Suppressor macrophage (primary cell): ENCODE measurements around the gene XCL2.
"Not testable (repeated sequence)": the region's sequence is repeated elsewhere in the genome, so short reads cannot be mapped to it uniquely, and the experiment has no call there.

Experiments used
- DNase-seq, 4 experiments: peaks; one replicate each; pipeline ENCODE4 v3.0.0-alpha.2; 2020 to 2022
- total RNA-seq, 17 experiments: gene quantifications; one replicate each; lab custom pipeline; 2026; ENCODE audit warnings: mixed read lengths in 6 of 17, inconsistent platforms in 3 of 17; lab: John Stamatoyannopoulos, UW

Gene XCL2, protein sequence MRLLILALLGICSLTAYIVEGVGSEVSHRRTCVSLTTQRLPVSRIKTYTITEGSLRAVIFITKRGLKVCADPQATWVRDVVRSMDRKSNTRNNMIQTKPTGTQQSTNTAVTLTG
- 0 to 0.33 (median 0) reads per million in 17 experiments for total RNA-seq

DNA sequence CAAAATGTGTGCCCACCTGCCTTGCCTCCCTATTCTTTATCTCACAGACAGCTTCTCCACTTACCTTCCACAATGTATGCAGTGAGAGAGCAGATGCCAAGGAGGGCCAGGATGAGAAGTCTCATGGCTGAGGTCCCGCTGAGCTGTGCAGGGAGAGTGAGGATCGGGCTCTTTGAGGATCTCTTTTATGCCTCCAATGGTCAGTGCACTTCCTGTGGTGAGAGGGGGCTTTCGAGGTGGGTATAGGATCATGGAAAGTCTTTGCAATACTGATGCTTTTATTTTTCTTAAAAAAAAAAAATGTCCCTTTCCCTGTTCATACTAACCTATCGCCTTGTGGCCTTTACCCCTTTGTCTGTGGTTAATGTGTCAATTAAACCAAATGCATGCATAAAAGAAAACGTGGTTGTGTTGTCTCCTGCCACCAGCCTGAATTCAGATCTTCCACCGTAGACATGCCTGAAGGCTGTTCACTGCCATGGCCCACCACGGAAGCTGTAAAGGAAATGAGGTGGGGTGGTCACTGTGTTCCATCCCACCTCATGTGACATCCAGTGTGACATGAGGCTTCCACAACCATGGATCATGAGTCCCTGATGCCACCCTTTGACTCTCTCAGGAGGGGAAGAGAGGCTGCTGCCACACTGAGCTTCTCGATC lies at the start of gene XCL2:
TSS of gene XCL2 (minus strand) at position 158 of the 659 bp plus-strand sequence. CDS start at position 125, 33 bp downstream.
- not testable (repeated sequence) for DNase-seq

DNA sequence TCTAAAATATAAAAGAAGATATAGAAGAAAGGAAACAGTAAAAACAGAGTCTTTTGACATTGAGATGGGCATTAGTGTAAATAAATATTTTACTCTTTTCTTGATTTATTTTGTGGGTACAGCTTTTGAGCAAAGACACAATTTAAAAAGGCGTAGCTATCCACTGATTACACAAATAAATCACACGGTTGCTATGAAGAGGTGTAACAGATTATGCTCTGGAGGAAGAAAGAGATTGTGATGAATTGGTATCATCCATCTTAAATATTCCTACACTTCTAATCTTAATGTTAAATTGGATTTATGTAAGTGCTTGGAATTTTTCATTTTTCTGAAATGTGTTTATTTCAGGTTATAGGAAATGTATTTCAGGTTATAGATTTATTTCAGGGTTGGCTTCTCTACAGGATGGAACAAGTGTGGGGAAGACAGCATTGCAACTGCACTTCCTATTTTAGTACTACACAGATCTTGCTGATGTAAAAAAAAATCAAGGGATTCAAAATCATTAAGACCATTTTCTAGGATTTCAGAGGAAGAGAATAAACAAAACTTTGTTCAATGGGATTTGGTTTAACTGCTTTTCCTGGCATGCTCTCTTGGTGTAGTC lies 47.9 kb upstream of the XCL2 start:
- DNase-seq = no peak

DNA sequence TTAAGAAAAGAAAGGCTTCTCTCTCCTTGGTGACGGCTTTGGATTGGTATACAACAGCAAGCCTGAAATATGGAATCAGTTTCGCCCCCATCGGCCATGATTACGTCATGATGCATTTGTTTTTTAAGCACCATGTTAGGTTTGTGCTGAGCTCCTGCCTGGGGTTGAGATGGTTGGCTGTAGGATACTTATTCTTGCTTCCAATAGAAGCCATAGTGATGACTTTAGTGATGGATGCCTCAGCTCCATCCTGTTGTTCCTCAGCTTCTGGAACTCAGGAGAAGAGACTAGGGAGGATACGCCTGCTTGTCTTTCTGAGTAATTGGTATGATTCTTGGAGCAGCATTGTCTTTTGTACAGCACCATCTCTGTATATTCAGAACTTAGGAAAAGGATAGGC lies 47.3 kb upstream of the XCL2 start:
- no peak for DNase-seq

DNA sequence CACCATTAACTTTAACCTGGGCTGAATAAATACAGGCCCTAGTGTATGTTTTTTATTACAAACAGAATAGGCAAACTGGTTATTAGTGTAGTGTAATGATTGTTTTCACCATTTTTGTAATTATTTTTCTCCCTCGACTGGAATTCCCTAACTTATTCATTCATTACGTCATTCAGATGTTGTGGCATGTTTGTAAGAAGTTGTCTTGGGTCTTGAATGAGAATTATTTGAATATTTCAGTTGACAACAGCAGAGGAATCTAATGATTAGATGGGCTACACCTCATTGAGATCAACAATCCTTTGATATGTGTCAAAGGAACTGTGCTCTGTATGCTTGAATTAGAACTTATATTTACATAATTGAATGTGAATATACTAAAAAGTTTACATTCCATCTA lies 45.4 kb upstream of the XCL2 start:
- no peak for DNase-seq

- DNase-seq = no peak
Observed at GRCh38 chr1:168585937-168586336, 42.1 kb upstream of the XCL2 start.

DNA sequence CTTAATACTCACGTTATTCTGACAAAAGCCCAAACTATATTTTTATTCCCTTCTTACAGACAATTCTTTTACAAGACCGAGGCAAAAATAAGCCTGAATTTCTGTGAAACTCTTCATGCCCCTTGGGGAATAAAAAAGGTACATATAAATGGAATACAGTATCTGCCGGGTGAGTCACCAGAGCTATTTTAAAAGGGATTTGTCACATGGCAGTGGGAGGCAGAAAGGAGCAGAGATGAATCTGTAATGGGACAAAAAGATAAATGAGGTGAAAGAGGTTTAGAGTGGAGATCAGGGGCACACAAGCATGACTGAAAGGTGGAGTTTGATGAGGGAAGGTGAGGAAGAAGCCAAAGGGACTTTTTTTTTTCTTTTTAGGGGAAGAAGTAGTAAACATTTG lies 41.4 kb upstream of the XCL2 start:
- DNase-seq = peak in 2 of 4 experiments; percentile 5 to 16

DNA sequence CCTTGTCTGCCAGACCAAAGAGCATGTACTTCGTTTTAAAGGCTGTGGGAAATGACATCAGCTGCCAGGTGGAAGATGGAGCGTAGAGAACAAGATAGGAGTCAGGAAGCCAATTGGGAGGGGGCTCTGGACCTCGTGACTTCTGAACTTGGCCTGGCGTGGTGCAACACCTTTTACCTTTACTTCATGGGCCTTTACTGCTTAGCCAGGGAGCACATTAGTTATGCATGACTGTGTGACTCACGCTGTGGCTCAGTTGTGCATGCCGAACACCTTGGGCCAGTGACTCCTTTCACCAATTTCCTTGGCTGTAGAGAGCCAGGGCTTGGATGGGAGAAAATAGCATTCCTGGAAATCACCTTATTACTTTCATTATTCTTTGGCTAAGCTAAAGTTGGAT lies 39.8 kb upstream of the XCL2 start:
- DNase-seq = no peak

- DNase-seq = no peak
Observed at GRCh38 chr1:168582688-168583336, 39.0 kb upstream of the XCL2 start.

DNA sequence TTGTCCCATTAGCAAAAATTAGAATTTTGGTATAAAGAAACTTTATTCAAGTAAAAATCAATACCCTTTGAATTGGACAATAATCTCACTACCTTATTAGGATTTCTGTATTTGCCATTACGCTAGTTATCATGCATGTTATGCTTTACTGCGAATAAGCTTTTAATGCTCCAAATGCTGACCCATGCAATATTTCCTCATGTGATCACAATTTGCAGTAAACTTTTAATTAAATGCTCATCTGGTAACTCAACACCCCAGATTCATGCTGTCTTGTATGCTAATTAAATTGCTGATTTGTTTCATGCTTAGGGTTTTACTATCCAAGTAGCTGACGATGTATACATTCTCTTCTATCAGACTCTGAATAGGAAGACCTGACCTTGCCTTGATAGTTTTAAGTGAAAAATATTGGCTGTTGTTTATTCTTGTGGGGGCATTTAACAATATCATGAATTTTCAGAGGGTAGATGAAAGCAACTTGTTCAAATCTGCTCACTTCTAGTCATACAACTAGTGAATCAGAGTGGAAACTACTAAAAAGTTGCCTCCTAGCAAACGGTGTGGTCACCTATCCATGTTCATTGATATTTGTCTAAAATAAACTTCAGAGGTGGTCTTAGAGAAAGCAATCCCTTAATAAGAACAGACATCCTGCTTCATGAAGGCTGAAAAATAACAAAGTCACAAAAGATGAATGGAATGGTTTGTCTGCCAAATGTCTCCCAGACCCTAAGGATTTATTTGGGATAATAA lies 38.2 kb upstream of the XCL2 start:
- no peak for DNase-seq

GRCh38 chr1:168580991-168581390 lies 37.2 kb upstream of the XCL2 start:
- not testable (repeated sequence) for DNase-seq

GRCh38 chr1:168580290-168580689 lies 36.5 kb upstream of the XCL2 start:
- not testable (repeated sequence) for DNase-seq

DNA sequence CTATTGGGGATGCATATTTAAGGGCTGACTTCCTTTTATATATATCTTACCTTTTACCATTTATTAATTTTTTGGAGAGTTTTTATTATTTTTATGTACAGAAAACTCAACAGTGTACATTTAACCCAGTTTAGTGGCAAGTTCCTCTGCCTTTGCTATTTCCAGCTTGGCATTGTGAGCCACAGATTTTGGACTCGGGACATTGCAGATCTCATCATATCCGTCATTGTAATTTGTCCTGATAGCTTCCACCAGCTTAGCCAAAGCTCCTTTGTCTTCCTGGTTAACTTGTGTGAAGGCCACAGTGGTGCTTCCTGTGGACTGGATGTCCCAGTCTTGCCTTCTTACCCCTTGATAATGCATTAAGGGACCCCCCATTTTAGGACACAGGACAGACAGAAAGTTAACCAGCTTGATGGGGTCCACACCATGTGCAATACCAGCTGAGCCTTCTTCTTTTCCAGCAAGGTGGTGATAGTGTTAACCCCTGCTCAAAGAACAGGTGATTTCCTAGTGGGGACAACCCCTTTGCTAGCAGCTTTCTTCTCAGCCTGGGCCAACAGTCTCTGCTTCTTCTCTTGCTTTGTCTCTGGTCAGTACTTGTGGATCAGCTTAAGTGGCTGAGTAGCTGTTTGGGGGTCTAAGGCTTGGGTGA lies 34.9 kb upstream of the XCL2 start:
- DNase-seq = not testable (repeated sequence)

DNA sequence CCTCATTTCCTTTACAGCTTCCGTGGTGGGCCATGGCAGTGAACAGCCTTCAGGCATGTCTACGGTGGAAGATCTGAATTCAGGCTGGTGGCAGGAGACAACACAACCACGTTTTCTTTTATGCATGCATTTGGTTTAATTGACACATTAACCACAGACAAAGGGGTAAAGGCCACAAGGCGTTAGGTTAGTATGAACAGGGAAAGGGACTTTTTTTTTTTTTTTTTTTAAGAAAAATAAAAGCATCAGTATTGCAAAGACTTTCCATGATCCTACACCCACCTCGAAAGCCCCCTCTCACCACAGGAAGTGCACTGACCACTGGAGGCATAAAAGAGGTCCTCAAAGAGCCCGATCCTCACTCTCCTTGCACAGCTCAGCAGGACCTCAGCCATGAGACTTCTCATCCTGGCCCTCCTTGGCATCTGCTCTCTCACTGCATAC lies 32.5 kb upstream of the XCL2 start, which contains the start of gene XCL1:
TSS of gene XCL1 (plus strand) at position 361 of the 444 bp plus-strand sequence. CDS start at position 394, 33 bp downstream.
- not testable (repeated sequence) for DNase-seq

GRCh38 chr1:168574234-168574633 lies 30.4 kb upstream of the XCL2 start:
- peak; percentile 41 to 66 (median 58) for DNase-seq

- DNase-seq = no peak
Observed at GRCh38 chr1:168572633-168573032, 28.8 kb upstream of the XCL2 start.

GRCh38 chr1:168570652-168571051 lies 26.9 kb upstream of the XCL2 start:
- no peak for DNase-seq

DNA sequence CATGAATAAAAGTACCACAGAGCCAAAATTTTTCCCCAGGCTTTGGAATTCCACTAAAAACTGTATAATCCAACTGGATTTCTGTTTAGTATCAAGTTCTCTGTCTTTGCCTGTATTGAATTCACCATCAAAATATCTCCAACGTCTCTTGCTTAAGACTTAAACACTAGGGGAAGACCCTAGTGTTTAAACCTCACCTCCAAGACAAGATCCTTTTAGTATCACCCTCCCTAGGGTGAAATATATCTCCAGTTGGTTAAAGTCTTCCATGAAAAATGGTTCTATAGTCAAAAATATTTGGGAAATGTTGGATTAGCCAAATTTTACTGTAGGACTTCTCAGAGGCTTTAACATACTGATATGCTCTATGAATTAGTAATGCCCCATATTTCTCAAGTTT lies 24.5 kb upstream of the XCL2 start:
- DNase-seq = no peak

DNA sequence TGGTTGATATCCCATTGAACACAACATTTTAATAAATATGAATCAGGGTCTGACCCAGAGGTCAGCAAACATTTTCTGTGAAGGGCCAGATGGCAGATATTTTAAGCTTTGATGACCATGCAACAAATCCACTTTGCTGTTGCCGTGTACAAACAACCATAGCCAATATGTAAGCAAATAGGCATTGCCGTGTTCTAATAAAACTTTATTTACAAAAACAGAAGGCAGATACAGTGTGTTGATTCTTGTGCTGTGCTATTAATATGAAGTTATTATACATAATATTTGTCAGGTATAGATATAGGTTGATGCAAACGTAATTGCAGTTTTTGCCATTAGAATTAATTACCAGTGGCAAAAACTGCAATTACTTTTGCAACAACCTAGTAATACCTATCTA lies 23.8 kb upstream of the XCL2 start:
- no peak for DNase-seq

DNA sequence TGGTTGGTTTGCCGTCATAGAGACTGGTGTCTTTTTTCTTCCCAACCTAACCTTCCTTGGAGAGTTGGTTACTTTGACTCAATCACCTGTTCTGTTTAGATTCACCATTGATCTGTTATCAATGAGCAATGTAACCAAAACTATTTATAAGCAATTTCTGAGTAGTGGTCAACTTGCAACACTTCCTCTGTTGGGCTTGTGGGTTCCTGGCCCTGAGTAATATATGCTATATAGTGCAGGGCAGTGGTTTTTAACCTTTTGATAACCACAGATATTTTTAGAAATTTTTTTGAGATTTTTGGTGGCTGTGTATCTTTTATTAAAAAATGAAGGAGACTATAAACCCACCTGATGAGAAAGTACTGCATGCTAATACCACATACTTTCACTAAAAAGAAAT lies 23.2 kb upstream of the XCL2 start:
- no peak for DNase-seq

DNA sequence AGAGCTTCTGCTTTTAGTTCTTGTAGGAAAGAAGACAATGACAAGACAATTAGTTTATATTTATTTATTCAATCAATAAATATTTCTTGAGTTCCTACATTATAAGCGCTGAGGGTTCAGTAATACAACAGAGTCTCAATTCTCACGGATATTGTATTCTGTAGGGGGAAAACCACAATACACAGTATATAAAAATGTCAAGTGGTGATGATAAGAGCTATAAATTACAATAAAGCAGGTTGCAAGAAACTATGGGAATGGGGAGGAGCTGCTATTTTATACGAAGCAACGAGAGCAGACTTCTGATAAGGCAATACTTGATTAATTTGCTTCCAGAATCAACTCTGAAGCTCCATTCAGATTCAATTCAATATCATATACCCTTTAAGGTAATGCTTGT lies 22.0 kb upstream of the XCL2 start:
- no peak for DNase-seq

- no peak for DNase-seq
Observed at GRCh38 chr1:168561989-168562388, 18.2 kb upstream of the XCL2 start.

GRCh38 chr1:168560370-168560769 lies 16.6 kb upstream of the XCL2 start:
- no peak for DNase-seq
